ENCODE measurements around the gene DNMT3L.
"Not testable (repeated sequence)": the region's sequence is repeated elsewhere in the genome, so short reads cannot be mapped to it uniquely, and the experiment has no call there.

Gene DNMT3L

GRCh38 chr21:44261675-44262295, at the start of gene DNMT3L:
Gene DNMT3L (minus strand): TSS chr21:44261897. CDS start chr21:44261259, 638 bp downstream.
- no peaks in the 10 kb centered on the region for H3K9me3 ChIP-seq
- H3K27me3 ChIP-seq = no peaks in the 10 kb centered on the region
- no peaks in the 10 kb centered on the region for H3K36me3 ChIP-seq
- no peak for TF ChIP-seq Cebpa-rat (IDR thresholded peaks at IDR 0.05)
- peaks cover 56% of the 10 kb centered on the region for H3K4me1 ChIP-seq
- no peak within 1 kb of the TSS for H3K4me3 ChIP-seq
- H3K4me2 ChIP-seq = 0 out of 2 replicates have a peak within 1 kb of the TSS, but pooled peaks have one; percentile 19
- H3K27ac ChIP-seq = no peak within 1 kb of the TSS
- no peak within 1 kb of the TSS for H3K9ac ChIP-seq
- no peaks in the 10 kb centered on the region for H4K20me1 ChIP-seq

- H3K9ac ChIP-seq = peak overlapping the region; percentile 48; the same call in 1 of the 2 replicates
- H3K4me1 ChIP-seq = peaks cover 49% of the 10 kb centered on the region
- H3K9me3 ChIP-seq = no peaks in the 10 kb centered on the region
- H3K4me3 ChIP-seq = no peak overlapping the region
- peak overlapping the region; percentile 59 for H3K27ac ChIP-seq
- peak overlapping the region; percentile 52 for H3K4me2 ChIP-seq
- H3K27me3 ChIP-seq = no peaks in the 10 kb centered on the region
- no peak for TF ChIP-seq Cebpa-rat (IDR thresholded peaks at IDR 0.05)
- H3K36me3 ChIP-seq = peaks cover 96% of the 10 kb centered on the region
- H4K20me1 ChIP-seq = peaks cover 96% of the 10 kb centered on the region
These were observed 49.2 kb upstream of the DNMT3L start for GRCh38 chr21:44310628-44311507.

- peak overlapping the region; percentile 75 for H3K27ac ChIP-seq
- H3K4me1 ChIP-seq = peaks cover 87% of the 10 kb centered on the region
- H4K20me1 ChIP-seq = peaks cover 99% of the 10 kb centered on the region
- TF ChIP-seq Cebpa-rat (IDR thresholded peaks at IDR 0.05) = no peak
- no peaks in the 10 kb centered on the region for H3K9me3 ChIP-seq
- 0 out of 2 replicates have a peak overlapping the region, but pooled peaks have one; percentile 67 for H3K9ac ChIP-seq
- H3K27me3 ChIP-seq = no peaks in the 10 kb centered on the region
- peak overlapping the region; percentile 99 for H3K4me2 ChIP-seq
- peaks cover 66% of the 10 kb centered on the region for H3K36me3 ChIP-seq
- H3K4me3 ChIP-seq = no peak overlapping the region
These were observed 45.4 kb upstream of the DNMT3L start for GRCh38 chr21:44306936-44307704.

- peaks cover 52% of the 10 kb centered on the region for H3K36me3 ChIP-seq
- no peaks in the 10 kb centered on the region for H3K27me3 ChIP-seq
- H3K27ac ChIP-seq = peak overlapping the region; percentile 75
- peak overlapping the region; percentile 18; the same call in 1 of the 2 replicates for H3K4me3 ChIP-seq
- H3K4me1 ChIP-seq = peaks cover 100% of the 10 kb centered on the region
- no peaks in the 10 kb centered on the region for H3K9me3 ChIP-seq
- peak overlapping the region; percentile 67; the same call in 1 of the 2 replicates for H3K9ac ChIP-seq
- peak overlapping the region; percentile 99 for H3K4me2 ChIP-seq
- no peak for TF ChIP-seq Cebpa-rat (IDR thresholded peaks at IDR 0.05)
- peaks cover 99% of the 10 kb centered on the region for H4K20me1 ChIP-seq
These were observed 44.0 kb upstream of the DNMT3L start for GRCh38 chr21:44305691-44306090.

GRCh38 chr21:44304877-44305293, 43.2 kb upstream of the DNMT3L start:
- no peak for TF ChIP-seq Cebpa-rat (IDR thresholded peaks at IDR 0.05)
- Histone ChIP-seq H3K9me3 (no peaks in the 10 kb centered on the region), H3K4me1 (peaks cover 93% of the 10 kb centered on the region), H3K27me3 (no peaks in the 10 kb centered on the region), H3K36me3 (peaks cover 44% of the 10 kb centered on the region), H4K20me1 (peaks cover 94% of the 10 kb centered on the region), H3K9ac (peak overlapping the region; percentile 67), H3K4me3 (no peak overlapping the region; the same call in 1 of the 2 replicates), H3K4me2 (peak overlapping the region; percentile 99), H3K27ac (peak overlapping the region; percentile 75)

GRCh38 chr21:44304011-44304616, 42.4 kb upstream of the DNMT3L start:
- peak overlapping the region; percentile 67 for H3K9ac ChIP-seq
- H3K4me1 ChIP-seq = peaks cover 88% of the 10 kb centered on the region
- peak overlapping the region; percentile 75 for H3K27ac ChIP-seq
- H3K36me3 ChIP-seq = peaks cover 37% of the 10 kb centered on the region
- TF ChIP-seq Cebpa-rat (IDR thresholded peaks at IDR 0.05) = no peak
- 0 out of 2 replicates have a peak overlapping the region, but pooled peaks have one; percentile 23 for H3K4me3 ChIP-seq
- H3K4me2 ChIP-seq = peak overlapping the region; percentile 99
- H3K27me3 ChIP-seq = no peaks in the 10 kb centered on the region
- no peaks in the 10 kb centered on the region for H3K9me3 ChIP-seq
- H4K20me1 ChIP-seq = peaks cover 86% of the 10 kb centered on the region

- H3K4me3 ChIP-seq = peak overlapping the region; percentile 84; the same call in 1 of the 2 replicates
- peak overlapping the region; percentile 99 for H3K4me2 ChIP-seq
- peaks cover 81% of the 10 kb centered on the region for H4K20me1 ChIP-seq
These were observed 41.8 kb upstream of the DNMT3L start for GRCh38 chr21:44303490-44303981.

GRCh38 chr21:44302573-44303401, 41.1 kb upstream of the DNMT3L start:
- Histone ChIP-seq H3K4me2 (peak overlapping the region; percentile 99), H3K27ac (peak overlapping the region; percentile 95), H4K20me1 (peaks cover 74% of the 10 kb centered on the region), H3K36me3 (peaks cover 26% of the 10 kb centered on the region), H3K4me3 (peak overlapping the region; percentile 84), H3K9ac (peak overlapping the region; percentile 89), H3K4me1 (peaks cover 88% of the 10 kb centered on the region)
- H3K9me3 ChIP-seq, H3K27me3 ChIP-seq: not testable (repeated sequence)

More at GRCh38 chr21:44303490-44303981, 41.8 kb upstream of the DNMT3L start:
- Histone ChIP-seq H3K27ac (peak overlapping the region; percentile 75), H3K9ac (peak overlapping the region; percentile 67), H3K36me3 (peaks cover 32% of the 10 kb centered on the region), H3K9me3 (no peaks in the 10 kb centered on the region), H3K27me3 (no peaks in the 10 kb centered on the region), H3K4me1 (peaks cover 88% of the 10 kb centered on the region)
- TF ChIP-seq Cebpa-rat (IDR thresholded peaks at IDR 0.05) = no peak

Measured in BLaER1 (cell line).